HepG2 (cell line): ENCODE measurements around the gene MME.

Experiments
- ELF3 ChIP-seq: IDR thresholded peaks from 2 replicates; pipeline ENCODE4 v1.6.1; 2016; ENCODE audit warnings: missing genetic modification reagents, missing compliant biosample characterization
- POLR2AphosphoS5 ChIP-seq: IDR thresholded peaks from 2 replicates; pipeline ENCODE4 v1.6.1; 2012; ENCODE audit warnings: low read depth, low read length
- ZFP36 ChIP-seq: fragments of 150-350 bp; IDR thresholded peaks from 2 replicates; pipeline ENCODE4 v1.6.1; 2018; ENCODE audit warnings: borderline replicate concordance, low read length, low read depth; ENCODE audit not compliant: partially characterized antibody
- TF ChIP-seq, protein P1 (sequence below): sonication (generic); formaldehyde crosslinking; IDR thresholded peaks from 2 replicates; pipeline ENCODE4 v1.5.0; 2020; ENCODE audit warnings: mild to moderate bottlenecking, missing genetic modification reagents, moderate library complexity

GRCh38 chr3:155228676-155229075 lies 148.6 kb downstream of the MME start:
- no peak for TF ChIP-seq POLR2AphosphoS5
- no peak for TF ChIP-seq ELF3 (CRISPR knock-in tag)
- no peak for TF ChIP-seq ZFP36
- TF ChIP-seq, protein P1, sequence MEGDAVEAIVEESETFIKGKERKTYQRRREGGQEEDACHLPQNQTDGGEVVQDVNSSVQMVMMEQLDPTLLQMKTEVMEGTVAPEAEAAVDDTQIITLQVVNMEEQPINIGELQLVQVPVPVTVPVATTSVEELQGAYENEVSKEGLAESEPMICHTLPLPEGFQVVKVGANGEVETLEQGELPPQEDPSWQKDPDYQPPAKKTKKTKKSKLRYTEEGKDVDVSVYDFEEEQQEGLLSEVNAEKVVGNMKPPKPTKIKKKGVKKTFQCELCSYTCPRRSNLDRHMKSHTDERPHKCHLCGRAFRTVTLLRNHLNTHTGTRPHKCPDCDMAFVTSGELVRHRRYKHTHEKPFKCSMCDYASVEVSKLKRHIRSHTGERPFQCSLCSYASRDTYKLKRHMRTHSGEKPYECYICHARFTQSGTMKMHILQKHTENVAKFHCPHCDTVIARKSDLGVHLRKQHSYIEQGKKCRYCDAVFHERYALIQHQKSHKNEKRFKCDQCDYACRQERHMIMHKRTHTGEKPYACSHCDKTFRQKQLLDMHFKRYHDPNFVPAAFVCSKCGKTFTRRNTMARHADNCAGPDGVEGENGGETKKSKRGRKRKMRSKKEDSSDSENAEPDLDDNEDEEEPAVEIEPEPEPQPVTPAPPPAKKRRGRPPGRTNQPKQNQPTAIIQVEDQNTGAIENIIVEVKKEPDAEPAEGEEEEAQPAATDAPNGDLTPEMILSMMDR, result no peak
